Mesenteric fat pad (tissue), 1 donor: ENCODE data around the gene RASL12. TPM values are rescaled to one million over a fixed set of nuclear protein-coding genes. Genes with fewer than 3 reads are reported as not detected.
"Not testable (repeated sequence)": the region's sequence is repeated elsewhere in the genome, so short reads cannot be mapped to it uniquely, and the experiment has no call there.

ENCODE experiments used
- DNase-seq: peaks from one replicate; pipeline ENCODE4 v3.0.0-alpha.2; 2020; ENCODE audit warnings: low spot score
- total RNA-seq: library from RNA; stranded (reverse); fragmentation: NEBNext Ultra II Directional; extraction: Animal tissue kit (Norgen Biotek cat#: 25700); gene quantifications from one replicate; pipeline ENCODE4 v1.2.1, GENCODE V29; 2021
- donor health status: DM: yes; HTN: yes; CAD: no.

The RASL12 gene
- total RNA-seq, 1 donor from 2014 or later, result 4.7 TPM

GRCh38 chr15:65032801-65033537 is 34.8 kb downstream of the RASL12 start:
- no peak for DNase-seq

GRCh38 chr15:65029736-65030208 is 38.0 kb downstream of the RASL12 start:
- no peak for DNase-seq

GRCh38 chr15:65028921-65029735 is 38.7 kb downstream of the RASL12 start, which contains the start of gene MTFMT:
Gene MTFMT (minus strand): TSS chr15:65029639. CDS start chr15:65029613, 26 bp downstream.
- DNase-seq, result peak; percentile 97

- DNase-seq, result no peak
Observed at GRCh38 chr15:65028338-65028737, 39.5 kb downstream of the RASL12 start.

- no peak for DNase-seq
Observed at GRCh38 chr15:65027593-65027992, 40.2 kb downstream of the RASL12 start.

GRCh38 chr15:65026756-65027155 is 41.0 kb downstream of the RASL12 start:
- DNase-seq, result no peak

GRCh38 chr15:65021488-65021887 is 46.3 kb downstream of the RASL12 start:
- DNase-seq, result no peak

GRCh38 chr15:65020419-65020818 is 47.4 kb downstream of the RASL12 start:
- DNase-seq, result no peak

- not testable (repeated sequence) for DNase-seq
Observed at GRCh38 chr15:65011198-65011597, 56.6 kb downstream of the RASL12 start.

- DNase-seq, result no peak
Observed at GRCh38 chr15:65008983-65009382, 58.8 kb downstream of the RASL12 start.

- DNase-seq, result no peak
Observed at GRCh38 chr15:65006876-65007275, 60.9 kb downstream of the RASL12 start.

- no peak for DNase-seq
Observed at GRCh38 chr15:65004993-65005392, 62.8 kb downstream of the RASL12 start.

Other genes starting within 250 kb of the RASL12 start
- gene PIF1, start 242.3 kb downstream of the RASL12 start, total RNA-seq, result 1.6 TPM
- 87.5 TPM for gene PLEKHO2, start 226.1 kb downstream of the RASL12 start, total RNA-seq
- gene ANKDD1A, start 156.1 kb downstream of the RASL12 start, total RNA-seq, result 19.3 TPM
- gene SPG21, start 78.1 kb downstream of the RASL12 start, total RNA-seq, result 93.7 TPM
- 14.5 TPM for gene MTFMT, start 38.4 kb downstream of the RASL12 start, total RNA-seq
- not detected for gene SLC51B, start 22.6 kb downstream of the RASL12 start, total RNA-seq
- gene KBTBD13, start 8.8 kb upstream of the RASL12 start, total RNA-seq, result not detected
- gene UBAP1L, start 47.2 kb upstream of the RASL12 start, total RNA-seq, result 3.9 TPM
- gene PDCD7, start 65.8 kb upstream of the RASL12 start, total RNA-seq, result 22.9 TPM
- 47.7 TPM for gene CLPX, start 117.4 kb upstream of the RASL12 start, total RNA-seq
- gene CILP, start 143.5 kb upstream of the RASL12 start, total RNA-seq, result 27.3 TPM
- gene PARP16, start 218.9 kb upstream of the RASL12 start, total RNA-seq, result 6.0 TPM
- gene RNU5A-1, start 228.1 kb upstream of the RASL12 start, total RNA-seq, result not detected
- gene RNU5B-1, start 236.7 kb upstream of the RASL12 start, total RNA-seq, result 29.8 TPM